Choroid plexus epithelial cell (primary cell): Measurements from ENCODE around the gene CNTNAP1.

Experiments
- DNase-seq: peaks from one replicate; pipeline ENCODE4 v3.0.0-alpha.2; 2010; ENCODE audit warnings: low read depth
- H3K4me3 ChIP-seq: 2 replicates; pipeline ENCODE4 v1.5.1; 2011; ENCODE audit warnings: low read depth, mild to moderate bottlenecking, control low read depth, low read length, moderate library complexity
- TF ChIP-seq, protein P1 (sequence below): conservative IDR thresholded peaks from 2 replicates; pipeline ENCODE4 v1.5.1; 2011; ENCODE audit warnings: low read depth, mild to moderate bottlenecking, control low read depth, inconsistent platforms, low read length, moderate library complexity

The CNTNAP1 gene

DNA sequence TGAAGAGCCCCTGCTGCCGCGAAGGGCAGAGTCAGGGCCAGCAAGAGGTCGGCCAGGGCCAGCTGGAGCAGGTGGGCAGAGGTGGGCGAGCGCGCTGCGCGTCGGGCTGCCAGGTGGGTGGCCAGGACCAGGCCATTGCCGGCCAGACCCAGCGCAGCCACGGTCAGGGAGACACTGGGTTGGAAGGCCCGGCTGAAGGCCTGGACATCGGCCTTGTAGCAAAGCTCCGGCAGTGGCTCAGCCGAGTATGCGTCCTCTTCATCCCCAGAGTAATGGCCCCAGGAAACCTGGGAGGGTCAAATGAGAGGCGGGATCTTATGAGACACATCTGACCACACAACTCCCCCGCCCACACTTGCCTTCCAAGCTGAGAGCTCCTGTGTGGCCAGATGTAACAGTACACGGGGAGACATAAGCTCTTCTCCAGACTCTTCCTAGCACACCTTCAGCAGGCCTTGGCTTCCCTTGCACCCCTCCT, 2.0 kb upstream of the CNTNAP1 start:
- H3K4me3 ChIP-seq, result peak overlapping the region; percentile 49
- DNase-seq, result peak; percentile 35
- TF ChIP-seq, protein P1, sequence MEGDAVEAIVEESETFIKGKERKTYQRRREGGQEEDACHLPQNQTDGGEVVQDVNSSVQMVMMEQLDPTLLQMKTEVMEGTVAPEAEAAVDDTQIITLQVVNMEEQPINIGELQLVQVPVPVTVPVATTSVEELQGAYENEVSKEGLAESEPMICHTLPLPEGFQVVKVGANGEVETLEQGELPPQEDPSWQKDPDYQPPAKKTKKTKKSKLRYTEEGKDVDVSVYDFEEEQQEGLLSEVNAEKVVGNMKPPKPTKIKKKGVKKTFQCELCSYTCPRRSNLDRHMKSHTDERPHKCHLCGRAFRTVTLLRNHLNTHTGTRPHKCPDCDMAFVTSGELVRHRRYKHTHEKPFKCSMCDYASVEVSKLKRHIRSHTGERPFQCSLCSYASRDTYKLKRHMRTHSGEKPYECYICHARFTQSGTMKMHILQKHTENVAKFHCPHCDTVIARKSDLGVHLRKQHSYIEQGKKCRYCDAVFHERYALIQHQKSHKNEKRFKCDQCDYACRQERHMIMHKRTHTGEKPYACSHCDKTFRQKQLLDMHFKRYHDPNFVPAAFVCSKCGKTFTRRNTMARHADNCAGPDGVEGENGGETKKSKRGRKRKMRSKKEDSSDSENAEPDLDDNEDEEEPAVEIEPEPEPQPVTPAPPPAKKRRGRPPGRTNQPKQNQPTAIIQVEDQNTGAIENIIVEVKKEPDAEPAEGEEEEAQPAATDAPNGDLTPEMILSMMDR, result no peak

DNA sequence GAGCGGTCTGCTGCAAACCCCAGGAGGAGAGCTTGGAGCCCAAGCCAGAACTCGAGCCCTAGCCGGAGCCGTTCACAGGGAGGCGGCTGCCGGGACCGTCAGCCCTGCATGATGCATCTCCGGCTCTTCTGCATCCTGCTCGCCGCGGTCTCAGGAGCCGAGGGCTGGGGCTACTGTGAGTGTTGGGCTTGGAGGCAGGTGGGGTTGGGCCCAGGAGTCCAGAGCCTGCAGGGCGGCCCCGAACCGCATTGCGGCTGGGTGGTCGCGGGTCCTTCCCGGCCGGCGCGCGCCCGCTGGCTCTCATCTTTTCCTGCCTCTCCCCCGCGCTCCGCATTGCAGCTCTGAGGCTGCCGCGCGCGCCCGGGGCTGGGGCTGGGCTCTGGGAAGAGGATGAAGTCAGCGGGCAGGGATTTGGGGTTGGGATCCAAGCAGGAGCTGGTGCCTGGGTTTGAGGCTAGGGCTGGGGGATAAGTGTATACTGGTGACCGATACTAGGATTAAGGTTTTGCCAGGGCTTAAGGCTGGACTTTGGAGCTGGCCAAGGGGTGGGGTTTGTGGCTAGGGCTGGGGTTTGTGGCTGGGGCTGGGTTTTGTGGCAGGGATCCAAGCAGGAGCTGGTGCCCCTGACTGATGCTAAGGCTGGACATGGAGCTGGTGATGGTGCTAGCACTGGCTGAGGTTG, 532 bp downstream of the CNTNAP1 start:
- TF ChIP-seq, protein P1, result no peak
- peak overlapping the region; percentile 68 for H3K4me3 ChIP-seq
- peak; percentile 72 for DNase-seq

DNA sequence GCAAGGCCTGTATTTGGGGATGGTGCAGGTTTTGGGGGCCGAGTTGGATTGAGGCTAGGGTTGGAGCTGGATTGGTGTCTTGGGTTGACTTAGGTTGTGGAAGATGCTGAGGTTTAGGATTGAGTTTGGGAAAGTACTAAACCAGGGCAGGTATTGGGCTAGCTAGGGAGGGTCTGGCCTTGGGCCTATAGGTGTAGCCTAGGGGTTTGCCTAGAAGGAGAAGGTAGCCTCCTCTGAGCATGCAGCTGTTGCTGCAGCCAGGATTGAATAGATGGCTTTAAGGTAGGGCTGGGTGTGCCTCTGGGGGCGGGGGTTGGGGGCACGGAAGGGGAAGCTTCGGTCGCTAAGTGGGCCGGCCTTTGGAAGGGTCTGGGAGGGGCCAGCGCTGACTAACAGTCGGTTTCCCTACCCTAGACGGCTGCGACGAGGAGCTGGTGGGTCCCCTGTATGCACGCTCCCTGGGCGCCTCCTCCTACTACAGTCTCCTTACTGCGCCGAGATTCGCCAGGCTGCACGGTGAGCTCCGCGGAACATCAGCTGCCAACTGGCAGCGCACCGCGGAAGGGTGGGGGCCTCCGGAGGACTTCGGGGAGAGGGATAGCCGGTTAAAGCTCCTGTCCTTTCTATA, 1.2 kb downstream of the CNTNAP1 start:
- H3K4me3 ChIP-seq, result peak overlapping the region; percentile 68
- no peak for DNase-seq
- TF ChIP-seq, protein P1, result no peak

DNA sequence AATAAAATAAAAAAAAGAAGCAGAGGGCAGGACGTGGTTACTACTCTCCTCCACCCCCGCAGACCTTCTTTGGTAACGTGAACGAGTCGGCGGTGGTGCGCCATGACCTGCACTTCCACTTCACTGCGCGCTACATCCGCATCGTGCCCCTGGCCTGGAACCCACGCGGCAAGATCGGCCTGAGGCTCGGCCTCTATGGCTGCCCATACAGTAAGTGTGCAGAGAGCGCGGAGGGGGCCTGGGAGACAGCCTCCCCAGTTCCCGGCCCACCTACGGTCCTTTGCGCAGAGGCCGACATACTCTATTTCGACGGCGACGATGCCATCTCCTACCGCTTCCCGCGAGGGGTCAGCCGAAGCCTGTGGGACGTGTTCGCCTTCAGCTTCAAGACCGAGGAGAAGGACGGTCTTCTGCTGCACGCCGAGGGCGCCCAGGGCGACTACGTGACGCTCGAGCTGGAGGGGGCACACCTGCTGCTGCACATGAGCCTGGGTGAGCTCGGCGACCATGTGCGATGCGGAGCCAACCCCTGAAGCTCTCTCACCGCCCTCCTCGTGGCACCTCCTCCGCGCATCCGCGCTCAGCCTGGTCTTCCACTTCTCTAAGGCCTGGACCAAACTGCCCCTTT, 2.7 kb downstream of the CNTNAP1 start:
- TF ChIP-seq, protein P1, result no peak
- H3K4me3 ChIP-seq, result no peak overlapping the region
- no peak for DNase-seq

DNA sequence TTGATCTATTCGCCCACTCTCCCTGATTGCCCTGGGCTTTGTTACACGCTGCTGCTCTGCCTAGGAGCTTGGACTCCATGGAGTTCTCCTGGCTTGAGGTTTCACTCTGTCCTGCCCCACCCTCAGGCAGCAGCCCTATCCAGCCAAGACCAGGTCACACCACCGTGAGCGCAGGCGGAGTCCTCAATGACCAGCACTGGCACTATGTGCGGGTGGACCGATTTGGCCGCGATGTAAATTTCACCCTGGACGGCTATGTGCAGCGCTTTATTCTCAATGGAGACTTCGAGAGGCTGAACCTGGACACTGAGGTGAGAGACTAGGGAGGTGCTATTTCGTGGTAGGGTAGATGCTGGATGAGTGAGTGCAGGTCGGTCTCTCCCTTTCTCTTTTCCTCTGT, 3.5 kb downstream of the CNTNAP1 start:
- DNase-seq, result no peak
- TF ChIP-seq, protein P1, result no peak
- no peak overlapping the region for H3K4me3 ChIP-seq

DNA sequence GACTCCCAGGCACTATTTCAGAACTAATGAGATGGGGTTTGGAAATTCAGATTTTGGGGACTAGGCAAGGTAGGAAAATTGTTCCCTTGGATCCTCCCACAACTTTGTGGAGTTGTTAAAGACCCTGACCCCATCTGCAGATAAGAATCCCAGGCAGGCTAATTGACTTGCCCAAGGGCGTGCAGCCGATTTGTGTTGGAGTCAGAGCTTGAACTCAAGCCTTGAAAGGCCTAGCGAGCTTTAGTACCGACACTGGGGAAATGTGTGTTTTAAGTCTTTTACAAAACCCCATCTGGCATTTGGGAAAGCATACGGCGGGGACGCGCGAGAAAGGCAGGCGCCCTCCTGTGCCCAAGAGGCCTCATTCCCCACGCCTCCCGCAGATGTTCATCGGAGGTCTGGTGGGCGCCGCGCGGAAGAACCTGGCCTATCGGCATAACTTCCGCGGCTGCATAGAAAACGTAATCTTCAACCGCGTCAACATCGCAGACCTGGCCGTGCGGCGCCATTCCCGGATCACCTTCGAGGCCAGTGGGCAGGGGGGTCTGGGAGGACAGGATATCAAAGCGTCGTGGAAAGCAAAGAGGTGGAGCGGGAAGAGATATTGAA, 4.3 kb downstream of the CNTNAP1 start:
- TF ChIP-seq, protein P1, result no peak
- H3K4me3 ChIP-seq, result no peak overlapping the region

More for the DNA sequence above, 4.3 kb downstream of the CNTNAP1 start:
- no peak for DNase-seq
